ENCODE results near the gene LSM2.
"Not testable (repeated sequence)": the region's sequence is repeated elsewhere in the genome, so short reads cannot be mapped to it uniquely, and the experiment has no call there.

LSM2 gene

GRCh38 chr6:31796993-31797385 lies 9.8 kb downstream of the LSM2 start:
- DNase-seq: no peak

- DNase-seq: peak; percentile 93
Observed at GRCh38 chr6:31795616-31796298, 11.0 kb downstream of the LSM2 start, which contains the start of gene VARS1. Gene VARS1, minus strand, starts transcription at chr6:31795752. Its CDS starts 535 bp downstream, at chr6:31795217.

GRCh38 chr6:31794866-31795615 lies 11.7 kb downstream of the LSM2 start:
- DNase-seq: no peak

- no peak for DNase-seq
Observed at GRCh38 chr6:31794294-31794865, 12.4 kb downstream of the LSM2 start.

GRCh38 chr6:31793927-31794245 lies 12.9 kb downstream of the LSM2 start:
- not testable (repeated sequence) for DNase-seq

GRCh38 chr6:31792761-31793171 lies 14.0 kb downstream of the LSM2 start:
- no peak for DNase-seq

- DNase-seq: no peak
Observed at GRCh38 chr6:31792090-31792374, 14.7 kb downstream of the LSM2 start.

GRCh38 chr6:31791324-31792089 lies 15.3 kb downstream of the LSM2 start:
- DNase-seq: peak; percentile 33

GRCh38 chr6:31785475-31785874 lies 21.3 kb downstream of the LSM2 start:
- DNase-seq: no peak

GRCh38 chr6:31784098-31784925 lies 22.5 kb downstream of the LSM2 start:
- no peak for DNase-seq

GRCh38 chr6:31782126-31782855 lies 24.5 kb downstream of the LSM2 start:
- no peak for DNase-seq

GRCh38 chr6:31781244-31782125 lies 25.3 kb downstream of the LSM2 start:
- no peak for DNase-seq

GRCh38 chr6:31780507-31781243 lies 26.1 kb downstream of the LSM2 start:
- no peak for DNase-seq

GRCh38 chr6:31779908-31780307 lies 26.9 kb downstream of the LSM2 start:
- DNase-seq: no peak

GRCh38 chr6:31778999-31779885 lies 27.5 kb downstream of the LSM2 start:
- DNase-seq: no peak

- DNase-seq: no peak
Observed at GRCh38 chr6:31778193-31778592, 28.6 kb downstream of the LSM2 start.

- no peak for DNase-seq
Observed at GRCh38 chr6:31777667-31778050, 29.1 kb downstream of the LSM2 start.

GRCh38 chr6:31776989-31777666 lies 29.6 kb downstream of the LSM2 start, which contains the start of gene VWA7:
Gene VWA7, minus strand, starts transcription at chr6:31777328. Its CDS starts 549 bp downstream, at chr6:31776779.
- DNase-seq: peak; percentile 60

All from COR-L47 (cell line).